ENCODE measurements around the gene POTEG.
"Not testable (repeated sequence)": the region's sequence is repeated elsewhere in the genome, so short reads cannot be mapped to it uniquely, and the experiment has no call there.

GRCh38 chr14:19435852-19436251 is 1.7 kb upstream of the POTEG start:
- not testable (repeated sequence) for TF ChIP-seq EZH2 (IDR thresholded peaks at IDR 0.05; ENCODE audit: low read depth); CTCF (conservative IDR thresholded peaks at IDR 0.05)
